NT2/D1 (cell line): ENCODE results near the gene CACNG5.

Source experiments
- DNase-seq: peaks from one replicate; pipeline ENCODE4 v3.0.0-alpha.2; 2011; ENCODE audit warnings: low read depth, low spot score
- H3K27me3 ChIP-seq: 2 replicates; pipeline ENCODE4 v1.6.0; 2011; ENCODE audit warnings: mild to moderate bottlenecking; ENCODE audit not compliant: insufficient read length, insufficient read depth
- H3K36me3 ChIP-seq: 2 replicates; pipeline ENCODE4 v1.6.1; 2011; ENCODE audit warnings: mild to moderate bottlenecking, low read length, mixed read lengths; ENCODE audit not compliant: insufficient read depth, insufficient read length
- H3K4me1 ChIP-seq: 2 replicates; pipeline ENCODE4 v1.5.1; 2011; ENCODE audit not compliant: insufficient read depth, insufficient read length
- H3K4me3 ChIP-seq: 2 replicates; pipeline ENCODE4 v1.5.1; 2011; ENCODE audit warnings: low read depth; ENCODE audit not compliant: insufficient read length
- H3K9ac ChIP-seq: 2 replicates; pipeline ENCODE4 v1.6.0; 2011; ENCODE audit warnings: low read depth; ENCODE audit not compliant: insufficient read length
- H3K9me3 ChIP-seq: 2 replicates; pipeline ENCODE4 v1.5.1; 2011; ENCODE audit warnings: mild to moderate bottlenecking, low read length; ENCODE audit not compliant: insufficient read depth
- SUZ12 ChIP-seq: IDR thresholded peaks from 2 replicates; pipeline ENCODE4 v1.6.1; 2011; ENCODE audit not compliant: insufficient read length, insufficient read depth; ENCODE audit errors: extremely low read depth
- YY1 ChIP-seq: IDR thresholded peaks from 2 replicates; pipeline ENCODE4 v1.6.1; 2011; ENCODE audit not compliant: insufficient read length, insufficient read depth
- ZNF274 ChIP-seq: IDR thresholded peaks from 2 replicates; pipeline ENCODE4 v1.6.1; 2011; ENCODE audit warnings: mild to moderate bottlenecking, low read depth, low read length

CACNG5 gene

DNA sequence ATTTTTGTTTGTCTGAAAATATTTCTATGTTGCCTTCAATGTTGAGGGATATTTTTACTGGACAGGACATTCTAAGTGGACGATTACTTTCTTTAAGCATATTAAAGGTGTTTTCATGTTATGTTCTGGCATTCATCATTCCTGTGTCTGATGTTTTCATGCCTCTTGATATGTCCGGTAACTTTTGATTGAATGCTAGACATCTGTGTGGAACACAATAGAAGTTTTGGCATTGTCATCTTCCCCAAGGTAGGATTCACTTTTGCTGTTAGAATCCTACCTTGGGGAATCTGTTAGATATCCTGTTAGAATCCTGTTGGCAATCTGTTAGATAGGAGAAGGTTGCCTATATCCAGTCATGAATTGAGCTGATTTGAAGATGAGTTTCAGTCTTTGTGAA is 28.9 kb downstream of the CACNG5 start:
- TF ChIP-seq ZNF274, result no peak
- no peak for TF ChIP-seq SUZ12
- no peak for TF ChIP-seq YY1
- Histone ChIP-seq H3K9me3 (peaks cover 3% of the 10 kb centered on the region; the same call in 1 of the 2 replicates), H3K4me1 (no peaks in the 10 kb centered on the region), H3K36me3 (no peaks in the 10 kb centered on the region), H3K9ac (no peak overlapping the region), H3K27me3 (no peaks in the 10 kb centered on the region), H3K4me3 (no peak overlapping the region)
- no peak for DNase-seq

DNA sequence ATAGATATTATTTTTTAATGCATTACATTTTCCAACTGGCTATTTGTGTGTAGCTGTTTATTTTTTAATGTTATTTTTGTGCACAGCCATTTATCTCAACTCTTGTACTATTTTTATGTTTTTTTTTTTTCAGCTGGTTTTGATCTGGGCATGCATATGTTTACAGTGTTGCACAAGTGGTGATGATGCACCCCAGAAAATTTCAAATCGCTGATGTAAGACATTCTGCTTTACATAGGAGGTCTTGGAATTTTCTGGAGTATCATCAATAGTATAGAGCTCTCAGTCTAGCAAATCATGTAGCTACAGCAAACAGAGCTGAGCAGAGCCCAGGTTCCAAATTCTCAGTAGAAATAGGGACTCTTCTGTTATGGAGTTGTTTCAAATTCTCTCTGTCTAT is 30.2 kb downstream of the CACNG5 start:
- no peak overlapping the region for H3K4me3 ChIP-seq
- no peak for TF ChIP-seq YY1
- no peak for TF ChIP-seq ZNF274
- no peak for TF ChIP-seq SUZ12
- H3K36me3 ChIP-seq, result no peaks in the 10 kb centered on the region
- no peaks in the 10 kb centered on the region for H3K27me3 ChIP-seq
- no peak overlapping the region for H3K9ac ChIP-seq
- no peak for DNase-seq
- H3K9me3 ChIP-seq, result peaks cover 3% of the 10 kb centered on the region; the same call in 1 of the 2 replicates
- no peaks in the 10 kb centered on the region for H3K4me1 ChIP-seq

DNA sequence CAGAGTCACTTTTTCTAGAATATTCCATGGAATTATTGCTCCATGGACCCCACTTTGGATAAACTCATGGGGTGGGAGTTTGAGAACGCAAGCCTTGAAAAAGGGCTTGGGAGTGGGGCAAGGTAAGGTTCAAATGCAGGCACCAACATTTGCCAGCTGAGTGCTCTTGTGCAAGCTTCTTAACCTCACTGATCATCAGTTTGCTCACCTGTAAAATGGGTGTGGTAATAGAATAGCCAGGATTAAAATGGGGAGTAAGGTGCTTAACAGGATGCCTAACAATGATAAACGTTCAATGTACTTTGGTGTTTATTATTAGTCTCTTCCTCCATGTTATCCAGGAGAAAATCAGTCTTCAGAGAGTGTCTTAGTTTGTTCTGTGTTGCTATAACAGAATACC is 39.0 kb downstream of the CACNG5 start:
- H3K4me3 ChIP-seq, result no peak overlapping the region
- H3K4me1 ChIP-seq, result no peaks in the 10 kb centered on the region
- no peaks in the 10 kb centered on the region for H3K36me3 ChIP-seq
- H3K9me3 ChIP-seq, result peaks cover 10% of the 10 kb centered on the region
- no peak for DNase-seq
- no peaks in the 10 kb centered on the region for H3K27me3 ChIP-seq
- H3K9ac ChIP-seq, result no peak overlapping the region
- no peak for TF ChIP-seq ZNF274
- TF ChIP-seq YY1, result no peak
- no peak for TF ChIP-seq SUZ12

DNA sequence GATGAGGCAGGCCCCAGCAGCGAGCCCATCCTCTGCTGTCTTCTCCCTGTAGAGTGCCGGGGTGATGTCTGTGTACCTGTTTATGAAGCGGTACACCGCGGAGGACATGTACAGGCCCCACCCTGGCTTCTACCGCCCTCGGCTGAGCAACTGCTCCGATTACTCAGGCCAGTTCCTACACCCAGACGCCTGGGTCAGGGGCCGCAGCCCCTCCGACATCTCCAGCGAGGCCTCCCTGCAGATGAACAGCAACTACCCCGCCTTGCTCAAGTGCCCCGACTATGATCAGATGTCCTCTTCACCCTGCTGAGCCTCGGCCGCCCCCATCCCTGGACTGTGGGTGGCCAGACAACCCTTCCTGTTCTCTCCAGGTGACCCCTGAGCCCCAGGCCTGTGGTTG is 50.0 kb downstream of the CACNG5 start:
- H3K36me3 ChIP-seq, result no peaks in the 10 kb centered on the region
- H3K9me3 ChIP-seq, result peaks cover 34% of the 10 kb centered on the region
- TF ChIP-seq SUZ12 (no peak), ZNF274 (no peak), YY1 (no peak)
- H3K4me1 ChIP-seq, result no peaks in the 10 kb centered on the region
- H3K4me3 ChIP-seq, result no peak overlapping the region
- no peaks in the 10 kb centered on the region for H3K27me3 ChIP-seq
- H3K9ac ChIP-seq, result no peak overlapping the region
- DNase-seq, result no peak

DNA sequence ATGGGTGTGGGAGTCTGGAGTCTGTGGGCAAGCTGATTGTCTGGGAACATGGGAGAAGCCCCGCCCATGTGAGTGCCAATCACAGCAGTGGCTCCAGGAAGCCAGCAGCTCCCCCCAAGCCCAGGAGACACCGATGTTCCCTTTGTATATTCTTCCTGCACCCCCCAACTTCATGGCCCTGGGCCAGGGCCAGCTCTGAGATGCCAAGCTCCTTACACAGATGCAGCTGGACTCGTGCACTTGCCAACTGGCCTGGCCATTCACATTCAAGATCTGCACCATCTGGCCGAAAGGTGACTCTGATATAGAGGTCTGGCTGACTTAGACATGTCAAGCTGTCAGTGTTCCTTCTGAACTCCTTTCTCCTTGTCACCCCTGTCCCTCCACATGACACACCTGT is 50.5 kb downstream of the CACNG5 start:
- peaks cover 29% of the 10 kb centered on the region; the same call in 1 of the 2 replicates for H3K9me3 ChIP-seq
- no peaks in the 10 kb centered on the region for H3K27me3 ChIP-seq
- no peak for DNase-seq
- H3K4me1 ChIP-seq, result no peaks in the 10 kb centered on the region
- no peaks in the 10 kb centered on the region for H3K36me3 ChIP-seq
- TF ChIP-seq SUZ12, result no peak
- TF ChIP-seq YY1, result no peak
- TF ChIP-seq ZNF274, result no peak
- no peak overlapping the region for H3K4me3 ChIP-seq
- no peak overlapping the region for H3K9ac ChIP-seq

DNA sequence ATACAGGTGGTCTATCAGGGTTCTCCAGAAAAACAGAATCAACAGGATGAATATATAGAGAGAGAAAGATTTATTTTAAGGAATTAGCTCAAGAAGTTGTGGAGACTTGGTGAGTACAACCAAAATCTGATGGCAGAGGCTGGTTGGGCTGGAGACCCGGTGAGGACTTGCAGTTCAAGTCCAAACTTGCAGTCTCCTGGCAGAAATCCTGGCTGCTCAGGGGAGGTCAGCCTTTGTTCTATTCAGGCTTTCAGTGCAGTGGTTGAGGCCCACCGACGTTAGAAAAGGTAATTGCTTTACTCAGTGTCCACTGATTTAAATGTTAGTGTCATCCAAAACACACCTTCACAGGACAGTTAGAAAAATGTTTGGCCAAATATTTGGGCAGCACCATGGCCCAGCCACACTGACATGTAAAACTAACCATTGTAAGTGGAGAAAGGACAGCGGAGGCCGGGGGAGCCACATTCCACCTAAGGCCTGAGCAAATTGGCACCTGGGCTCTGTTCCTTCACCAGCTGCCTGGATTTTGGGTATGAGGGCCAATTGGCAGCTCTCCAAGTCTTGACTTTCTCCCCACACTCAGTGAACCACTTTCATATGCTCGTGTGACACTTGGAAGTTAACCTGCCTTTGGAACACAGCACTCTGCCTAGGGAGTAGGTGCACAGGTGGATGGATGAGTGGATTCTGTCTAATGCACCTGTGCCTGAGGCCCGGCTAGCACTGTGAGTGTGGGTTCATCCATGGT is 54.7 kb downstream of the CACNG5 start:
- H3K9me3 ChIP-seq, result peaks cover 28% of the 10 kb centered on the region; the same call in 1 of the 2 replicates
- no peaks in the 10 kb centered on the region for H3K4me1 ChIP-seq
- no peak overlapping the region for H3K4me3 ChIP-seq
- no peak for DNase-seq
- no peak for TF ChIP-seq ZNF274
- no peak for TF ChIP-seq SUZ12
- H3K36me3 ChIP-seq, result no peaks in the 10 kb centered on the region
- H3K27me3 ChIP-seq, result no peaks in the 10 kb centered on the region
- no peak overlapping the region for H3K9ac ChIP-seq

DNA sequence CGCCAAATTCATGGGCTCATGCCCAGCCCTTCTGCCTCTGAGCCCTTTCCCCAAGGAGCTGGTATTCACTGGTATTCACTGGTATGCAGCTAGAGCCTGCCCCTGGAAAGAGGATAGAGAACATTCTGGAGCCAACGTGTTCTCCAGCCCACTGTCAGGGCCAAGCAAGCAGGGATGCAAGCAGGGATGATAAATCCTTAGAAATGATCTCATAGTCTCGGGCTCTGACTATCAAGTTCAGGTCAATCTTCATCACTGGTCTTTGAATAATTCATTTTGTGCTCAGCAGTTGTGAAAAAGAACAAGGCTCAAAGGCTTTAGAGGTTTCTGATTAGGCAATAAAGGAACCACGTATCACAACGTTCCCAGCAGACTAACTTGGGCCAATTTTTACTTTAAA is 57.3 kb downstream of the CACNG5 start:
- H3K9ac ChIP-seq, result no peak overlapping the region
- TF ChIP-seq ZNF274 (no peak), YY1 (no peak), SUZ12 (no peak)
- no peaks in the 10 kb centered on the region for H3K4me1 ChIP-seq

DNA sequence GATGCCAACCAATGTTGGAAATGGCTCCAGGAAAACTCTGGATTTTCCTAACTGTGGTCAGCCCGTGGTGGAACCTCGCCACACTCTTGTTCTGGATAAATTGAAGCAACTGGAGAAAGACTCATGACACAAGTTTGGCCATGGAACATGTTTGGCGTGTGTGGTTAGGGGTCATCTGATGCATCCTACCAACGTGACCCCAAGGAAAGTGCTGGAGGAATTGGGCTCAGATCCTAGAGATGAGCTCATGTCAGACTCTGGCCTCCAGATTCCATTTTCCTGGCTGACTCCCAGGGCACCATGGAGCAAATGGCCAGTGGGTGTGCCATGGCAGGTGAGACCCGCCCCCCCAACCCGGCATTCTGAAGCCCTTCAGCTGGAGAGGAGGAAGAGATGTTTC is 58.5 kb downstream of the CACNG5 start:
- no peak for DNase-seq
- Histone ChIP-seq H3K27me3 (no peaks in the 10 kb centered on the region), H3K9ac (no peak overlapping the region), H3K4me1 (peaks cover under 1% of the 10 kb centered on the region), H3K36me3 (no peaks in the 10 kb centered on the region), H3K9me3 (peaks cover 13% of the 10 kb centered on the region; the same call in 1 of the 2 replicates), H3K4me3 (no peak overlapping the region)
- TF ChIP-seq ZNF274 (no peak), SUZ12 (no peak), YY1 (no peak)

More for the DNA sequence above, 57.3 kb downstream of the CACNG5 start:
- H3K36me3 ChIP-seq, result no peaks in the 10 kb centered on the region
- no peak for DNase-seq
- no peak overlapping the region for H3K4me3 ChIP-seq
- peaks cover 21% of the 10 kb centered on the region; the same call in 1 of the 2 replicates for H3K9me3 ChIP-seq
- H3K27me3 ChIP-seq, result no peaks in the 10 kb centered on the region
